Activated CD8-positive, alpha-beta memory T cell treated with anti-CD3 and anti-CD28 coated beads, Interleukin-2, amount 50 U/mL, for 4 hours (primary cell): ENCODE results near the gene SAT1.

ENCODE experiments used
- DNase-seq: peaks from one replicate; pipeline ENCODE4 v3.0.0-alpha.2; 2020

The SAT1 gene

GRCh38 chrX:23779025-23779424 is 3.9 kb upstream of the SAT1 start:
- DNase-seq = no peak

GRCh38 chrX:23782455-23782854 is 518 bp upstream of the SAT1 start:
- no peak for DNase-seq

- DNase-seq = no peak
Observed at GRCh38 chrX:23783589-23784469, 856 bp downstream of the SAT1 start.

DNA sequence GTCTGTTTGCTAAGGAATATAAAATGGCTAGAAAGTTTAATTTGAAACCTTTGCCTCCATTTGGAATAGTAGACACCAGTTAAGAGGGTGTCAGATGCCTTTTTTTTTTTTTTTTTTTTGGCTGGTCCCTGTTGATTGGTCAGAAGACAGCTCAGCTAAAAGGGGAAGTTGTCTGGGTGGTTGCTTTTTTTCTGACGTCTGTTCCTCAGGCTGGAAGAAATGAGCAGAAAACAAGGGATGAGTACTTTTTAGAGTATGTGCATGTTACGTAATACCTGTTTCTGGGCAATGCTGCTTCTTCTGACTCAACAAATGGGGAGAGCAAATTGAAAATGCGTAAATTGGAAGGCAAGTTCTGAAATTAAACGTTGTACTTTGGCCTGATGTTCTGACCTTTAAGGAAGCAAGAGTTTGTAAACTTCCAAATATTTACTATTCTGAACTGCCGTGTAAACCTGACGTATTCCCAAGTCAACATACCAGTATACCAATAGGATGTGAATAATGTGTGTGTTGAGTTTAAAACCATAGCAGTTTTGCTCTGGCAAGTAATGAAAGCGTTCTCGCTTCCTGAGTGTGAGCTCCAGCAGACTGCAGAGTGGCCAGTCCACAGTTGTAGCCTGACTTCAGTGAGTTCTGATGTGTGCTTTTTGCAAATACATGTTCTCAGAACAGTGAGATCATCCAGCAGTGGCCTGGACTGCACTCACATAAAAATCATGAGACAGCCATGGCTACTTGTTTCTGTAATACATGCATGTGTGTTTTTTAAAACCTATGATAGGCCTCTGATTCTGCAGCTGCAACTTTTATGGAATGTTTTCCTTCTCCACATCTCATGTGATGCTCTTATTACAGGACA is 1.7 kb downstream of the SAT1 start:
- no peak for DNase-seq

DNA sequence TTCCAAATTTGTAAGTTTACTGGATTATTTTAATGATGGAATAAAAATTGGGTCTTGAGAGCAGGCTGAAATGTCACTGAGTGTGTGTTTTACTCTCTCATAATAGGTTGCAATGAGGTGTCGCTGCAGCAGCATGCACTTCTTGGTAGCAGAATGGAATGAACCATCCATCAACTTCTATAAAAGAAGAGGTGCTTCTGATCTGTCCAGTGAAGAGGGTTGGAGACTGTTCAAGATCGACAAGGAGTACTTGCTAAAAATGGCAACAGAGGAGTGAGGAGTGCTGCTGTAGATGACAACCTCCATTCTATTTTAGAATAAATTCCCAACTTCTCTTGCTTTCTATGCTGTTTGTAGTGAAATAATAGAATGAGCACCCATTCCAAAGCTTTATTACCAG is 2.6 kb downstream of the SAT1 start:
- DNase-seq = no peak

DNA sequence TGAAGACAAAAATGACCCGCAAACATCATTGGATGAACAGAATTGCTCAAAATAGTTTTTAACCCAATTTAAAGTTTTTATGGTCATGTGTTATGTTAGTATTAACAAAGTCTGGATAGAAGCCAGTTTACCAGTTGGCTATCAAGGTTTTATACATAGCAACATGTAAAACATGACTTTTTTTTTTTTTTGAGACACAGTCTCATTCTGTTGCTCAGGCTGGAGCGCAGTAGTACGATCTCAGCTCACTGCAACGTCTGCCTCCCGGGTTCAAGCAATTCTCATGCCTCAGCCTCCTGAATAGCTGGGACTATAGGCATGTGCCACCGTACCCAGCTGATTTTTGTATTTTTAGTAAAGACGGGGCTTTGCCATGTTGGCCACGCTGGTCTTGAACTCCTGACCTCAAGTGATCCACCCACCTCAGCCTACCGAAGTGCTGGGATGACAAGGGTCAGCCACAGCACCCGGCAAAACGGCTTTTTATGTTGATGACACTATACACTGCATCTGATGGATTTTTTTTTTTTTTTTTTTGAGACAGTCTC is 3.4 kb downstream of the SAT1 start:
- no peak for DNase-seq

- DNase-seq = no peak
Observed at GRCh38 chrX:23787745-23788118, 4.8 kb downstream of the SAT1 start.

DNA sequence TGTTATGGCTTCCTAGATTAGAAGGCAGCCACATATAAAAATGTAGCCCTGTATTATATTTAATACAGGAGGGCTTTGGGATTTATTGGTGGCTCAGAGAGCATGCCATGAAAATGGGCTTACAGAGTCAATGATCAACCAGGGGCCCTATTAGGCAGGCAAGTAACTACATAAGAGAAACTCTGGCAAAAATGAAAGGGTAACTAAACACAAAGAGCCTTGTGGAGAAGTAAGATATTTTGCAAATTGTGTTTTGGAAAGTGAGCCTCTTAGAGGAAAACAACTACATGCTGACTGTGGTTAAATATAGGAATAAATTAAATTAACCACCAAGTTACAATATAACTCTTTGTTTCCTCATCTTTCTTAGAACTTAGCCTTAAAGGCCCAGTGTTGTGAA is 5.5 kb downstream of the SAT1 start:
- no peak for DNase-seq

- DNase-seq = no peak
Observed at GRCh38 chrX:23788946-23789345, 6.0 kb downstream of the SAT1 start.

- no peak for DNase-seq
Observed at GRCh38 chrX:23789386-23790154, 6.6 kb downstream of the SAT1 start.

DNA sequence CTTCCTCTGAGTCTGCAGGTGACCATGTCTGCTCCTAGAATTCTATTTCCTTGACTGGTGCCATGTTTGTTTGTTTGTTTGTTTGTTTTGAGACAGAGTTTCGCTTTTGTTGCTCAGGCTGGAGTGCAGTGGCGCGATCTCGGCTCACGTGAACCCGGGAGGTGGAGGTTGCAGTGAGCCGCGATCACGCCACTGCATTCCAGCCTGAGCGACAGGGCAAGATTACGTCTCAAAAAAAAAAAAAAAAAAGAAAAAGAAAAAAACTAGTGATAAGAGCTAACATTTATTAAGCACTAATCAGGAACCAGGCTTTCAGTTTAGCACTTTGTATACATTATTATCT is 7.2 kb downstream of the SAT1 start:
- DNase-seq = no peak

GRCh38 chrX:23792861-23793553 is 10.0 kb downstream of the SAT1 start:
- DNase-seq = no peak

- DNase-seq = no peak
Observed at GRCh38 chrX:23795221-23795620, 12.2 kb downstream of the SAT1 start.

- DNase-seq = no peak
Observed at GRCh38 chrX:23797371-23798128, 14.6 kb downstream of the SAT1 start.

- DNase-seq = no peak
Observed at GRCh38 chrX:23799469-23800065, 16.6 kb downstream of the SAT1 start.

GRCh38 chrX:23802431-23802830 is 19.5 kb downstream of the SAT1 start:
- DNase-seq = no peak

DNA sequence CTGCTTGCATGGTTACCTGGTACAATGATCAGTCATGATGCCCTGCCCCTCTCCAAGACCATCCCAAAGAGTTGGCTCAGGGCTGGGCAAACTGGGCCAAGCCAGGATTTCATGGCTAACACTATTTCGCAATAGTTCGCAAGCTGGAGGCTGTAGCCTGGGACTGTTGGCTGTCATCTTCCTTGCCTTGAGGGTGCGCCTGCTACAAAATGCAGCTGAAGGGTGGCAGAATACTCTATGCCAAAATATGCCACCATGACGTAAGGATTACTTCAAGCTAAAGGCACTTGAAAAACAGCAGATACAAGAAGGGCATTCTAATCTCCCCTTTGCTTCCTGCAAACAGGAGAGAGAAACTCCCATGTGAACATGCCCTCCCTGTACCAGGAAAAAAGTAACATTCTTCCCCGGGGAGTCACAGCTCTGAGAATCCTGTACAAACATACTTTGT is 21.0 kb downstream of the SAT1 start:
- DNase-seq = no peak

GRCh38 chrX:23804578-23804977 is 21.6 kb downstream of the SAT1 start:
- DNase-seq = no peak

DNA sequence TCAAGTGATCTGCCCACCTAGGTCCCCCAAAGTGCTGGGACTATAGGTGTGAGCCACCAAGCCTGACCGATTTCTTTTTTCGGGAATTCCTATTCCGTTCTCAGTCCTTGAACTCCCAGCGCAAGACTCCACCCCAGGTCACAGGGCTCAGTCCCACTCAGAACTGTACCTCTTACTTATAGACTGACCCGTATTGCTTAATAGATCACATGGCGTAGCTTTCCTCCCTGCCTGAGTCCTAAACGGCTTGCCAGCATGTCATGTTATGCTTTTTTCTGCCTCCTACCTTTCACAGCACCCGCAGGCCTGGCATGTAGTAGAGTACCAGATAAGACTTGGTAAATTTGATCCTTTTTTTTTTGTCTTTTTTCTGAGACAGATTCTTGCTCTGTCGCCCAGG is 22.4 kb downstream of the SAT1 start:
- DNase-seq = no peak

GRCh38 chrX:23810279-23810678 is 27.3 kb downstream of the SAT1 start:
- no peak for DNase-seq

GRCh38 chrX:23811108-23811651 is 28.2 kb downstream of the SAT1 start:
- DNase-seq = no peak
